GM21381 (cell line): ENCODE data around the gene WNT7A.

ENCODE experiments used
- ATAC-seq: cut with Tn5 transposase; IDR thresholded peaks from one replicate; pipeline ENCODE4 v1.9.1; 2021; ENCODE audit warnings: mild to moderate bottlenecking, moderate library complexity; ENCODE audit not compliant: unreplicated experiment

Gene WNT7A

DNA sequence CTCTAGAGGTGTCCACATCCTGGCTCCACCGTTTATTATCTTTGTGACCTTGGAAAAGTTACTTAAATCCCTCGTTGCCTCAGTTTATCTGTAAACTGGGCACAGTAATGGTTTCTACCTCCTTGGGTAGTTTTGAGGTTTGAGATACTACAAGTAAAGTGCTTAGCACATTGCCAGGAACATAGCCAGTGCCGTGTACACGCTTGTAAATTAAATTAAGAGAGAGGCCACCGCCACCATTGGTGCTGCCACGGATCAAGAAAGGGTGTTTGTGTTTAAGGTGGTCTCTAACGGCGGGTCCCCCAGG is 5.8 kb upstream of the WNT7A start:
- ATAC-seq: no peak

DNA sequence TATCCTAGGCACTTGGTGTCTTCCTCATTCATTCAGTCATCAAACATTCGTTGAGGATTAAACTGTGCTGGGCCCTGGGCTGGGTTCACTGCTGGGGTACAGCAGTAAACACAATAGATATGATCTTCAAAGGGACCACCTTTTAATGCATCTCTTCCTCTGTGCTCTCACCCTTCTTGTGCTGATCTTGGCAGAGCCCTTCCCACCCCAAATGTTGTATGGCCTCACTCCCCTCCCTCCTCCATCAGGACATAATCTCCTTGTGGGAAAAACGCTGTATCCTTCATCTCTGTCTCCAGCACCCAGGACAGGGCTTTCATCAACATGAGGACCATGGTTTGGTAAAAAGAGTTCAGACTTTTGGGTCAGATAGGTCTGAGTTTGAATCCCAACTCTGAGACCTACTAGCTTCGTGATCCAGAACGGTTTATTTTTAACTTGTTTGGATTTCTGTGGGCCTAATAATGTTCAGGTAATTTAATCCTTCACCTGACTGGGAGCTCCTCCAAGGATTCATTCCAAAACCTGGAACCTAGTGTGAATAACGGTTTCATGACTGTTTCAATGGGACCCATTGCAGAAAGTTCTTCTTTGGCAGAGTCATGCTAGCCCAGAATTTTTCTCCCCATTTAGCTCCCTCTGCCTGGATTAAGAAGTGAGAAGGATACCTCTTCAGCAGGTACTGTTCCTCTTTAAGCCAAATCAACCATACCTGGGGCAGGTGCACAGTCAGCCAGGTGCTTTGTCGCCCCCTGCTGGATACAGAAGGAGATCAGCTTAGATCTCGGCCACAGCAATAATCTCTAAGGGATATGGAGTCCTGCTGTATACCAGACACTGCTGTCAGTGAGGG is 5.2 kb upstream of the WNT7A start:
- ATAC-seq: no peak

DNA sequence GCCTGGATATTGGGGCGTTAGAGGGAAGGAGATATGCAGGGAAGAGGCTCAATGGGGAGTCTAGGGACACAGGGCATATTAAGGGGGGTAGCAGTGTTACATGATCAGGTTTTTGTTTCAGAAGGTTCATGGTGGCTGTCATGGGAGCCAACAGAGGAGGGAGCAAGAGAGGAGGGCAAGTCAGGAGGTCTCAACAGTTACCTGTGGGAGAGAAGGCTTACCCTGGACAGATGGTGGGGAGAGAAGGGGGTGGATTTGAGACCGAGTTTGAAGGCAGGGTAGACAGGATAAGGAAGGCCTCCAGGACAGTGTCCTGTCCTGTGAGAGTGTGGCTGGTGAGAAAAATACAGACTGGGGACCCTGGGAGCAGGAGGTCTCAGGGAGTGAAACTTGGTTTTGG is 3.8 kb upstream of the WNT7A start:
- ATAC-seq: no peak

DNA sequence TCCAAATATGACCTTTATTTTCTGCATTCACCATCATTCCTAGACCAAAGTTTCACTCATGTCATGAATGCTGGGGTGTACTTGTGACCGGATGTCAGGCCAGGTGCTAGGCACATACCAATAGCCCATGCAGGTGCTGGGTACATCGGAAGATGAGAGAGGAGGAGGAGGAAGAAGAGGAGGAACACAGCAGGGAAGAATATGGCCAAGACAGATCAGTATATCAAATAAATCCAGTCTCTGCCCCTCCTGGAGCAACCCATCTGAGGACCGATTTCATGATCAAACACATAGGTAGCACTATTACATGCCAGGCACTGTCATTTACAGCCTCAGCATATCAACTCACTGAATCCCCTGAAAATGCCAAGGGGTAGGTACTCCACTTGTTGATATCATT is 3.0 kb upstream of the WNT7A start:
- ATAC-seq: no peak

DNA sequence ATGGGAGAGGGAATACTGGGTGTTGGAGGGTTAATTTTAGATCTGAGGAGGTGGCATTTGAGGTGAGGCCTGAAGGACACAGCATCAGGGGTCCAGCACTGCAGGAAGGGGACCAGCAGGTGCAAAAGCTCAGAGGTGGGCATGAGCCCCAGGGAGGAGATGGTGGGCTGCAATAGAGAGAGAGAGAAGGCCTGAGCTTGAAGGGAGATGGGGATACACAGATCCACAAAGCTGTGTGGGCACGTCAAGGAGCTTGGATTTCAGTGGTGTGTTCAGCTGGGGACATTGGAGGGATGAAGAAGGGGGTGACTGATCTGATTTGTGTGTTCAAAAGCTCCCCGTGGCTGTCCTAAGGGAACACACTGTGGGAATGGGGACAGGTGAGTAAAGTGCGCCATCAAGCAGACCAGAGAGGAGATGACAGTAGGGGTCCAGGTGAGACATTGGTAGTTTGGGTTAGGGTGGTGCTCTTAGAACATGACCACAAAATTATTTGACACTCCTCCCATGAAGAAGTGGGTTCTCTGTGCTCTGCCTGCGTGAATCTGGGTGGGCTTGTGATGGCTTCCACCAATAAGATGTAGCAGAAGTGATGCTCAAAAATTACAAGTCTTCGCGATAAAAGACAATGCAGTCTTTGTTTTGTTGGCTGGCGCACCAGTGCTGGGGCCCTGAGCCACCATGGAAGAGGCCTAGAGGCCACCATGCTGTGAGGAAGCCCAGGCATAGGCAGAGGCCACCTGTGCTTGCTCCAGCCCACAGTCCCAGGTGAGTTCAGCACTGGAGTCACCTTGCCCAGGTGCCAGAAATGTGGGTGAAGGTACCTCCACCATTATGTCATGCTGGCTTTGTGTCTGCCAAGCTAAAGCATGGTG is 1.9 kb upstream of the WNT7A start:
- ATAC-seq: no peak

DNA sequence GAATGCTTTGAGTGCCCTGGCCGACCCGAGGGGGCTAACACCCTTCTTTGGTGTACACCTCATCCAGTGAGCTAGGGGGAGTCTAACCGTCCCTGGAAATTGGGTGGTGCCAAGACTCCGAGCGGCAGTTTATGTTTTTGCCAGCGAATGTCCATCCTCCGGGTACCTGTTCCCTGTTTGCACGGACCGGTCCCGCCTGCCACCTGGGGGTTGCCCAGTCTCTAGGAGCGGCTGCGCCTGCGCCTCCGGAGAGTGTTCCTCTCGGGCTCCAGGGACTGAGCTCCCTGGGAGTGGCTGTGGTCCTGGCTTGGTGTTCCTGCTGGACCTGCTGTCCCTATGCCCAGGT is 913 bp upstream of the WNT7A start:
- no peak for ATAC-seq

DNA sequence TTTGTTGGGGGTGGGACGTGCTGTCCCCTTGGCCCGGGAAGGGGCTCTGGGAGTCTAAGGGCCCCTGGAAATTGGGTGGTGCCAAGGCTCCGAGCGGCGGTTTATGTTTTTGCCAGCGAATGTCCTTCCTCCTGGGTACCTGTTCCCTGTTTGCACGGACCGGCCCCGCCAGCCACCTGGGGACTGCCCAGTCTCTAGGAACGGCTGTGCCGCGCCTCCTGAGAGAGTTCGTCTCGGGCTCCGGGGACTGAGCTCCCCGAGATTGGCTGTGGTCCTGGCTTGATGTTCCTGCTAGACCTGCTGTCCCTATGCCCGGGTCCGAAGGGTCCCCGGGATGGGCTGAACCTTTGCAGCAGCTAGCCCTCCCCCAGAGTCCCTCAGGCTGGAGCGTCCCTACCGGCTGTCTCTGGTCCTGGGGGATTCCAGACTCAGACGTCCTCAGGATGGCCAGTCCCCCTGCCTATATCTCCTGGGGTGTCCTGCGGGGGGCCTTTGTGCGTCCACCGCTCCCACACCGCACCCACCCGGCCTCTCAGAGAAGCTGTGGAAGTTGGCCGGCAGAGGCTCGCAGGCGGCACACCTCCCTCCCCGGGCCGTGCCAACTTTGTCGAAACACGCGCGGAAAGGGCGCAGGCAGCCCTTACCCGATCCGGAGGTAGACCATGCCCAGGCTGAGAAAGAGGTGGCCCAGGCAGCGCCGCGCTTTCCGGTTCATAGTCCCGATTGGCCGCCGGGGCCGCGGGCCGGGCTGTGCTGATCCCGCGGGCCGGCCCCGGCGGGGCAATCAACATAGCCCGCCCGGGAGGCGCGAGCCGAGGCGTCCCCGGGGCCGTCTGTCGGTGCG is 547 bp downstream of the WNT7A start:
- ATAC-seq: no peak

DNA sequence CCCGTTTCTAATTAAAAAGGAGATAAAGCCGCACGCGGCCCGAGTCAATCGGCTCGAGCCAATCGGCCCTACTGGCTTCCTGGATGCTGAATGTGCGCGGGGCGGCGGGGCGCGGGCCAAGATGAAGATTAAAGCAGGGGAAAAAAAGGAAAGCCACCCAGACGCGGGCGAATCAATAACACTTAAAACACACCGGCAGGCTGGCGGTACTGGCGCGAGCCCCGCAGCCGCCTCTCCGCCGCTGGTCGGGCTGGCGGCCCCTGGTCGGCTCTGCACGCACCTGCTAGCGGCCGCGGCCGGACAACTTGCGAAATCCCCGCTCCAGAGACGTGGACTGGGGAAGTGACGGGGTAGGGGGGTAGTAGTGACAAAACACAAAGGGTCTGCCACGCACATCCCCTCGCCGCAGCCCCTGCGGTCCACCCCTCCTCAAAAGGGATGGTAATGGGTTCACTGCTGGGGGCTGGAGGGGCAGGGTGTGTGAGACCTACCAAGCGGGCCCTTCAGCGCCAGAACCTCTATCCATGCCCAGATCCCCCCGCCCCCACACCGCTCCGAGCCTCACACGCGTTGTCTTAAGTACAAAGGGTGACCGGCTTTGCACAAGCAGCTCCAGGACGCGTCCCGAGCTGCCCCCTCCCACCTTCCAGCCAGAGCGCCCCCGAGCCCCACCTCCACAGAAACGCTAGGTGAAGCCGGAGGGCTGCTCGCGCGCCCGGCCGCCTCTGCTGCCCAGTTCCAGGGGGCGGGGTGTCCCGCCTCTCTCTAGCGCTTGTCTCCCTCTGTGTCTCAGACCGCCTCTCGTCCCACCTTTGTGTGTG is 1.4 kb downstream of the WNT7A start:
- ATAC-seq: no peak

DNA sequence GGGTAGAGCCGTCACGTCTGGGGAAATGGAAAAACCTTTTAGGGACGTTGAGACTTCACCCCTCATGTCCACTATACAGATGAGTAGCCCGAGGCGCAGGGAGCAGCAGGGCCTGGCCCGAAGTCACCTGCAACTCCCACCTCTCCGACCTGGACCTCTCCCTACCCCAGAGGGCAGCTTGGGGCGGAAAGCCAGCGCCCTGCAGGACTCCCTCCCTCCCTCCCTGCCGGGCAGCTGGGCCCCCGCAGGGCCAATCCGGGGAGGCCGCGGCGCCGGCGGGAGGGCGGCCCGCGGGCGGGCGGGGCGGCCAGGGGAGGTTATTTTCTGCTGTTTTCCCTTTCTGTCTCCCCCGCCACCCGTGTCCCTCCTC is 2.0 kb downstream of the WNT7A start:
- ATAC-seq: no peak

DNA sequence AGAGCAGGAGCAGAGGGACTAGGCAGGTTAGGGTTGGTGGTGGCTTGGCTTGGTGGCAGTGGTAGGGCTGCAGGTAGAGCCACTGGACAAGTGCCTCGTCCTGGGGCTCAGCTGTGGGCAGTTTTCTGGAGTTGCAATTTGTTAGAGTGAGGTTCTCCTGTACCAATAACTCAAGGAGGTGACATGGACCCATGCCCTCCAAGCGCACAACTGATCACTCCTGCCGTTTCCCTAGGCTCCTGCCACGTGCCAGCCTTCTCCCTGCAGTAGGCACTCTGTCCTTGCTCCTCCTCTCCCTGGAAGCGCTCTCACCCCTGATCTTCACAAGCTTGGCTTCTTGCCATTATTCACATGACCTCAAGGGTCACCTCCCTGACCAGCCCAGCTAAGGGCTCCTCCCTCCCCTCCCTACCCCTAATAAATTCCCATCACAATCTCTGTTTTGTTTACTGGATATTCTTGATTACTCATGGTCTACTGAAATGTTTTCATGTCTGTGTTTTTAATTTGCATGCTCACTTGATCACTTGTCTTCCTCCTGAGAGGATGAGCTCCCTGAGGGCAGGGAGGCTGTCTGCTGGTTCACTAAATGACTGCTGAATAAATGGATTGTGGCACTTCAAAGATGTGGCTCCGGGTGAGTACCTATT is 3.3 kb downstream of the WNT7A start:
- ATAC-seq: no peak

DNA sequence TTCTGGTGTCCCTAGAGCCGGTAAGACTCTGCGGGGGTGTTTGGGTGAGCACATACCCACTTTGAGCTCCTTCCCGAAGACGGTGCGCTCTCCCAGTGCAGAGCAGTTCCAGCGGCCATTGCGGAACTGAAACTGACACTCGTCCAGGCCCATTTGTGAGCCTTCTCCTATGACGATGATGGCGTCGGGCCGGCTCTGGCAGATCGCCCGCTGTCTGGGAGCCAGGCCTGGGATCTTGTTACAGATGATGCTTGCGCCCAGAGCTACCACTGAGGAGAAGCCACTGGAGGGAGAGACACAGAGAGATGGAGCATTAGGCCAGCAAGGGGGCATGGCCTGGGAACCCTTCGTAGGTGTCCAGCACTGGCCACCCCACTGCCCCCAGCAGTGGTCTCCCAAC is 5.0 kb downstream of the WNT7A start:
- ATAC-seq: no peak

DNA sequence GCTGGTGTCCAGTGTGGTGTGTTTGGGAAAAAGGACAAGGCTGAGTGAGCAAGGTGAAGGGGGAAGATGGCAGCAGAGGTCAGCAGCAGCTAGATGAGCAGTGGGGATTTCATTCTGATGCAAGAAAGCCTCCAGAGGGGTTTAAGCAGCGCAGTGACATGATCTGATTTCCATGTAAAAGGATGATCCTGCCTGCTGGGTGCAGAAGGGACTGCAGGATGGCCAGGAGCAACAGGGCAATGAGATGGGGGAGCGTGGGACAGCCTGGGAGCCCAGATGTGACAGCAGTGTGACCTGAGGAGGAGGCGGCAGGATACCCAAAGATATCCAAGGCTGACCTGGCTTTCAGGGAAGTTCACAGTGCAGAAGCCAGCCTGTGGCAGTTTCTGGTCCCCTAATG is 6.1 kb downstream of the WNT7A start:
- ATAC-seq: no peak

DNA sequence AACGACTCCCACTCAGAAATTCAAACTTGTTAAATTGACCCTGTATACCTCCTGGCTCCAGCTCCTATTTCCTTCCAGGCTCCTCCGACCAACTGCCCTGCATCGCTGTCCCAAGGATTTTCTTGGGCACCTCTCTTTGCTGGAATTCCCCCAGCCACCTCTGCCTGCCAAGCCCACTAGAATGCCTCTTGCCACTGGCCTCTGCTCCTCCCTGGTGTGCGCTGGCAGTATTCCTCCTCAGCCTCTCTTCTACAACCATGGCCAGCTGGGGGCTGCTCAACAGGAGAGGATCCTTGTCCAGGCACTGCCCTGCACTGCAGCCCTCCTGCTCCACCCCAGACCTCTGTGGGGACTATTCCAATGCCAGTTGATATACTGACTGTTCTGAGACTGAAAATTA is 7.4 kb downstream of the WNT7A start:
- ATAC-seq: no peak

DNA sequence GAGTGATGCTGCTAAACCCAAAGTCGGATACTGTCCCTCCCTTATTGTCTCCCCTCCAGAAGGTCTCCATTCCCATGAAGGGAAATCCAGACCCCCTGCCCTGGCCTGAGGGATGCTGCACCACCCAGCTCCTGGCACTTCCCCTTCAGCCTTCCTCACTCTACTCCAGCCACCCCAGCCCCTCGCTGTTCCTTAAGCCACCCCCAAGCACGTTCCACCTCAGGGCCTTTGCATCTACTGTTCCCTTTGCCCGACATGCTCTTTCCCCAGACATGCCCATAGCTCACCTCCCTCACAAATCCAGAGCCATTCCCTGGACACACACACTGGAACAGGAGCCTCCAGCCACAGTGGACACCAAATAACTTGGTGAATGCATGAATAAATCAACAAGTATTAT is 8.1 kb downstream of the WNT7A start:
- no peak for ATAC-seq

DNA sequence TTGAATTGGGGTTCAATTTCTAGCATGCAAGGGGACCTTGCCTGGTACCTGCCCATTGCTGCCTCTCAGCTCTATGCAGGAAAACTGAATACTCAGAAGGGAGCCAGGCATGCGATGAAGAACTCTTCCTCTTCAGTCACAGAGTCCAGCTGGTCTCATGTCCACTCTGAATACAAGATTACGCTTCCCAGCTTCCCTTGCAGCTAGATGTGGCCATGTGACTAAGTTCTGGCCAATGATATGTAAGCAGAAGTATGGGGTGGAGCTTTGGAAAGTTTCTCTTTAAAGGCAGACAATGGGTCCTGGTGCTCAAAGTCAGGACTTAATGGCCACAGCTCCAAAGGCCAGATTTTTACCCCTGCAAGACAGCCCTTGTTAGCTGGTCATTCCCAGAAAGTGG is 9.0 kb downstream of the WNT7A start:
- no peak for ATAC-seq

DNA sequence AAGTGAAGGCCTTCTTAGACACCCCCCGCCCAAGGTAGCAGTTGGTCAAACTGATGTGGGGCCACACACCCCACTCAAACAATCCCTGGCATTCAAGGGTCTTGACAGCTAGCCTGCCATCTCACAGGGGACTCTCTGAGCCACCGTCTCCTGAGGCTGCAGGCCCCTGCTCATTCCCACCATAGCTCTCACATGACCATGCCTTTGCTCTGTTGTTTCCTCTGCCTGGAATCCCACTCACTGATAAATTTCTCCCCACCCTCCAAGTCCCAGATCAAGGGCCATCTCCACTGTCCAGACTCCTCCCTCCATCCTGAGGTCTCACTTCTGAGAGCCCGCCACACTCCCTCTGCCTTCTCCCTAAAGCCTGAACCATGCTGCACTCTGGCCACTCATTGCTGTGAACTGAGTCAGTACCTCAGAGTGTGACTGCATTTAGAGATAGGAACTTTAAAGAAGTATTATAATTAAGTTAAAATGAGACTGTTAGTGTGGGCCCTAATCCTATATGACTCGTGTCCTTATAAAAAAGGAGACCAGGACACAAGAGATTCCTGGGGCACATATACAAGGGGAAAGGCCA is 10.0 kb downstream of the WNT7A start:
- no peak for ATAC-seq

DNA sequence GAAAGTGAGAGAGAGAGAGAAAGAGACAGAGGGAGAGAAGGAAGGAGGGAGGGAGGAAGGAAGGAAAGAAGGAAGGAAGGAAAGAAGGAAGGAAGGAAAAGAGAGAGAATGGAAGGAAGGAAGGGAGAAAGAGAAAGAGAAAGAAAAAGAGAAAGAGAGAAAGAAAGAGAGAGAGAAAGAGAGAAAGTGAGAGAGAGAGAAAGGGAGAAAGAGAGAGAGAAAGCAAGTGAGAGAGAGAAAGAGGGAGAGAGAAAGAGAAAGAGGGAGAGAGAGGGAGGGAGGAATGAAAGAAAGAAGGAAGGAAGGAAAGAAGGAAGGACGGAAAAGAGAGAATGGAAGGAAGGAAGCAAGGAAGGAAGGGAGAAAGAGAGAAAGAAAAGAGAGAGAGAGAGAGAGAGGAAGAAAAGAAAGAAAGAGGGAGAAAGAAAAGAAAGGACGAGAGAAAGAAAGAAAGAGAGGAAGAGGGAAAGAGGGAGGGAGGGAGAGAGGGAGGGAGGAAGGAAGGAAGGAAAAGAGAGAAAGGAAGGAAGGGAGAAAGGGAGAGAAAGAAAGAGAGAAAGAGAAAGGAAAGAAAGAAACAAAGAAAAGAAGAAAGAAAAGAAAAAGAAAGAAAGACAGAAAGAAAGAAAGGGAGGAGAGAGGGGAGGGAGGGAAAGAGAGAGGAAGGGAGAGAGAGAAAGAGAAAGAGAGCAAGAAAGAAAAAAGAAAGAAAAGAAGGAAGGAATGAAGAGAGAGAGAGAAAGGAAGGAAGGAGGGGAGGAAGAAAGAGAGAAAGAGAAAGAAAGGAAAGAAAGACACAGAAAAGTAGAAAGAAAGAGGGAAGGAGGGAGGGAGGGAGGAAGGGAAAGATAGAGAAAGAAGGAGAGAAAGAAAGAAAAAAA is 10.8 kb downstream of the WNT7A start:
- ATAC-seq: no peak

DNA sequence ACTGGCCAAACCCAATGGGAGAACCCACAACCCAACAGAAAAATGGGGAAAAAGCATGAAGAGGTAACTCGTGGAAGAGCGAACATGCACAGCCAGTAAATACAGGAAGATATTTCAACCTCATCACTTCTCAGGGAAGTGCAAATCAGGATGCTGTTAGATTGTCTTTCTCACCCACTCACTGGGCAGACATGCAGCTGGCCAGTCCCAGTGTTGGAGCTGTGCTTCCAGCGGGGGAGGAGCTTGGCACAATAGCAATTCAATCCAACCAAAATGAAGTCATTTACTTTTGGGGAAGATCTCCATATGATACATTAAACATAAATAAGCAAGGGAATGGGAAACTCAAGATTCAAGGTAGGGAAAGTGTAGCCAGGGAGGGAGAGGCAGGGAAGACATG is 12.1 kb downstream of the WNT7A start:
- ATAC-seq: no peak
